Right lobe of liver (tissue), 6 donors: Measurements from ENCODE around the gene SPATA20. TPM values are rescaled to one million over a fixed set of nuclear protein-coding genes. Genes with fewer than 3 reads are reported as not detected.

Source experiments
- ATAC-seq, 4 donors: fragments of 200-7000 bp; cut with Tn5 transposase; one replicate each; pipeline ENCODE4 v1.9.1; 2020; ENCODE audit warnings: mild to moderate bottlenecking in 4 of 4, moderate library complexity in 4 of 4
- DNase-seq, 3 donors: peaks; one replicate each; pipeline ENCODE4 v3.0.0-alpha.2; 2020
- H3K27ac ChIP-seq, 3 donors: fragments of 200-600 bp; one replicate each; pipeline ENCODE4 v1.8.0; 2022
- H3K27me3 ChIP-seq, 2 donors: fragments of 200-600 bp; one replicate each; pipeline ENCODE4 v1.8.0; 2022
- H3K36me3 ChIP-seq, 4 donors: fragments of 200-600 bp; sonication (generic) in 1 of 4; one replicate each; pipeline versions ENCODE4 v1.5.1 to v1.8.0; 2017 to 2022; ENCODE audit warnings: control low read depth in 1 of 4
- H3K4me1 ChIP-seq, 4 donors: fragments of 200-600 bp; sonication (generic) in 1 of 4; one replicate each; pipeline versions ENCODE4 v1.5.1 to v1.8.0; 2017 to 2022; ENCODE audit warnings: control low read depth in 1 of 4
- H3K4me3 ChIP-seq, 3 donors: fragments of 200-600 bp; one replicate each; pipeline ENCODE4 v1.8.0; 2022
- H3K9me3 ChIP-seq, 4 donors: fragments of 200-600 bp; sonication (generic) in 1 of 4; one replicate each; pipeline versions ENCODE4 v1.5.1 to v1.8.0; 2017 to 2022; ENCODE audit warnings: control low read depth in 1 of 4
- POLR2A ChIP-seq: fragments of 450-650 bp; IDR thresholded peaks from one replicate; pipeline ENCODE4 v1.6.1; 2017; ENCODE audit warnings: antibody characterized with exemption, mild to moderate bottlenecking
- WGBS: methylation state at CpG from one replicate; pipeline ENCODE4 v1.1.6; 2018; ENCODE audit warnings: low coverage, low lambda C conversion rate; ENCODE audit not compliant: insufficient coverage; ENCODE audit errors: missing lambda C conversion rate; 5-methylcytosine and 5-hydroxymethylcytosine counted together
- intact Hi-C, 2 donors: fragments of 100-400 bp; cut with DNase I; formaldehyde crosslinking; loops; one replicate each; pipeline versions ENCODE4 v1.11.2 to v1.14.1; 2022
- total RNA-seq, 6 experiments: library from RNA; depleted of rRNA in 2 of 6; stranded (reverse); fragments of >200 nt in 2 of 6; fragmentation: NEBNext Ultra II Directional in 3 of 6; extraction: Animal tissue kit (Norgen Biotek cat#: 25700) in 3 of 6; gene quantifications; one replicate each; pipeline versions ENCODE4 v1.1.0 to v1.2.4, GENCODE V29; 2016 to 2023
- TF ChIP-seq, protein P1 (sequence below), 4 donors: fragments of 200-600 bp in 3 of 4; fragments of 450-650 bp in 1 of 4; IDR thresholded peaks; one replicate each; pipeline versions ENCODE4 v1.5.1 to v1.8.0; 2016 to 2022; ENCODE audit warnings: antibody characterized with exemption in 4 of 4, mild to moderate bottlenecking in 2 of 4
- donor health status: DM: no; HTN: yes; CAD: no.
- donor health status: DM: no; HTN: no; CAD: no.
- donor health status: DM: no; HTN: no; CAD: no.
- donor health status: DM: no; HTN: yes; CAD: no.
- donor health status: DM: no; HTN: yes; CAD: no.

The SPATA20 gene
- total RNA-seq, 6 experiments from 2014 or later, result 29.6 to 203 (median 34.2) TPM

DNA sequence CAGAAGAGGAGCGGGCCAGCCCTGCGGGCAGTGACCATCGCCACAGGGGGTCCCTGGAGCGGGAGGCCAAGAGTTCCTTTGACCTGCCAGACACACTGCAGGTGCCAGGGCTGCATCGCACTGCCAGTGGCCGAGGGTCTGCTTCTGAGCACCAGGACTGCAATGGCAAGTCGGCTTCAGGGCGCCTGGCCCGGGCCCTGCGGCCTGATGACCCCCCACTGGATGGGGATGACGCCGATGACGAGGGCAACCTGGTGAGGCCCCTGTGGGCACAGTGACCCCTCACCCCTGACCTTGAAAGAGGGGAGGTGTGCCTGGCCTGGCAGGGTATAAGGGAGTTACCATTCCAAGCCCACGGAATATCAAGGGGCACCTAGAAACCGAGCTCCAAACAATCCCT lies 52.6 kb downstream of the SPATA20 start:
- intact Hi-C loops, result no loop called here
- no peaks in the 10 kb centered on the region for H3K36me3 ChIP-seq
- no CpG with 5 or more reads among the region's 15 CpGs for WGBS

DNA sequence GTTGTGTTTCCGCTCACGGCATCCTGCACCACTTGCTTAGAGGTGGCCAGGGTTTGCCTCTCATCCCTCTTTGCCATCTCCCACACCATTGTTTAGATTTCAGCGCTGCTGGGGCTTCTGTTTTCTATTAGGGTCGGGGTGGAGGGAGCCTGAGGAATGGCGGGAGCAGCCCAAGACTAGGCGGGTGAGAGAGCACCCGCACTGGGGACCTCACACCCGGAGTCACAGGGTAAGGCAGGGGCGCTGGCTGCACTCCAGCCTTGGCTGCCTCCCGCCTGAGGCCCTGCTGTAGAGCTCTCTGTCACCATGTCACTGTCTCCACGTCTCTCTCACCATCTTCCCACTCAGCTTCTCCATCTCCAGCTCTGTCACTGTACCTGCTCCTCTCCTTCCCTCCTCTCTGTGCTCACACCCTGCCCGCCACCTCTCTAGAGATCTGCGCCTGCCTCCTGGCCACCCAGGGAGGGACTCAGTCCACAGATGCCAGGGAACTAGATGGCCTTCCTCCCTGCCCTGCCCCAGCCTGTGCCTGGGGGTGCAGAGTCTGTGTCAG lies 54.9 kb downstream of the SPATA20 start:
- no peak overlapping the region for H3K27ac ChIP-seq
- DNase-seq, result no peak
- no peaks in the 10 kb centered on the region for H3K36me3 ChIP-seq
- TF ChIP-seq, protein P1, sequence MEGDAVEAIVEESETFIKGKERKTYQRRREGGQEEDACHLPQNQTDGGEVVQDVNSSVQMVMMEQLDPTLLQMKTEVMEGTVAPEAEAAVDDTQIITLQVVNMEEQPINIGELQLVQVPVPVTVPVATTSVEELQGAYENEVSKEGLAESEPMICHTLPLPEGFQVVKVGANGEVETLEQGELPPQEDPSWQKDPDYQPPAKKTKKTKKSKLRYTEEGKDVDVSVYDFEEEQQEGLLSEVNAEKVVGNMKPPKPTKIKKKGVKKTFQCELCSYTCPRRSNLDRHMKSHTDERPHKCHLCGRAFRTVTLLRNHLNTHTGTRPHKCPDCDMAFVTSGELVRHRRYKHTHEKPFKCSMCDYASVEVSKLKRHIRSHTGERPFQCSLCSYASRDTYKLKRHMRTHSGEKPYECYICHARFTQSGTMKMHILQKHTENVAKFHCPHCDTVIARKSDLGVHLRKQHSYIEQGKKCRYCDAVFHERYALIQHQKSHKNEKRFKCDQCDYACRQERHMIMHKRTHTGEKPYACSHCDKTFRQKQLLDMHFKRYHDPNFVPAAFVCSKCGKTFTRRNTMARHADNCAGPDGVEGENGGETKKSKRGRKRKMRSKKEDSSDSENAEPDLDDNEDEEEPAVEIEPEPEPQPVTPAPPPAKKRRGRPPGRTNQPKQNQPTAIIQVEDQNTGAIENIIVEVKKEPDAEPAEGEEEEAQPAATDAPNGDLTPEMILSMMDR (IDR thresholded peaks at IDR 0.05), result no peak
- TF ChIP-seq POLR2A, result no peak
- no peaks in the 10 kb centered on the region for H3K9me3 ChIP-seq
- WGBS, result 66% methylated on average over 10 of the region's 13 CpGs
- H3K4me3 ChIP-seq, result no peak overlapping the region
- no peak for ATAC-seq
- no peaks in the 10 kb centered on the region for H3K27me3 ChIP-seq
- no peaks in the 10 kb centered on the region for H3K4me1 ChIP-seq
- intact Hi-C loops, result no loop called here

More for the DNA sequence above, 52.6 kb downstream of the SPATA20 start:
- Histone ChIP-seq H3K4me3 (no peak overlapping the region), H3K4me1 (no peaks in the 10 kb centered on the region), H3K27me3 (no peaks in the 10 kb centered on the region), H3K9me3 (no peaks in the 10 kb centered on the region), H3K27ac (no peak overlapping the region)
- DNase-seq (no peak), ATAC-seq (no peak)
- TF ChIP-seq, protein P1 (IDR thresholded peaks at IDR 0.05), result no peak
- TF ChIP-seq POLR2A, result no peak

DNA sequence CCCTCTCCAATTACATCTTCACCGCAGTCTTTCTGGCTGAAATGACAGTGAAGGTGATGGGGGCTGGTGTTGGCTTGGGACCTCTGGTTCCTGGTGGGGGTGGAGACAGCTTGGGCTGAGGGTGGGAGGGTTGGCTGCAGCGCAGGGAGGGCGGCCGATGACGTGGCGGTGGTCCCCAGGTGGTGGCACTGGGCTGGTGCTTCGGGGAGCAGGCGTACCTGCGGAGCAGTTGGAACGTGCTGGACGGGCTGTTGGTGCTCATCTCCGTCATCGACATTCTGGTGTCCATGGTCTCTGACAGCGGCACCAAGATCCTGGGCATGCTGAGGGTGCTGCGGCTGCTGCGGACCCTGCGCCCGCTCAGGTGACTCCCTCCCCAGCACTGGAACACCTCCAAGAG lies 55.9 kb downstream of the SPATA20 start:
- Histone ChIP-seq H3K4me1 (no peaks in the 10 kb centered on the region), H3K36me3 (no peaks in the 10 kb centered on the region), H3K27me3 (no peaks in the 10 kb centered on the region), H3K27ac (no peak overlapping the region), H3K9me3 (no peaks in the 10 kb centered on the region), H3K4me3 (no peak overlapping the region)
- no peak for TF ChIP-seq POLR2A
- TF ChIP-seq, protein P1 (IDR thresholded peaks at IDR 0.05), result no peak
- ATAC-seq, result no peak
- 44% methylated on average over 4 of the region's 18 CpGs for WGBS
- no peak for DNase-seq
- intact Hi-C loops, result no loop called here

DNA sequence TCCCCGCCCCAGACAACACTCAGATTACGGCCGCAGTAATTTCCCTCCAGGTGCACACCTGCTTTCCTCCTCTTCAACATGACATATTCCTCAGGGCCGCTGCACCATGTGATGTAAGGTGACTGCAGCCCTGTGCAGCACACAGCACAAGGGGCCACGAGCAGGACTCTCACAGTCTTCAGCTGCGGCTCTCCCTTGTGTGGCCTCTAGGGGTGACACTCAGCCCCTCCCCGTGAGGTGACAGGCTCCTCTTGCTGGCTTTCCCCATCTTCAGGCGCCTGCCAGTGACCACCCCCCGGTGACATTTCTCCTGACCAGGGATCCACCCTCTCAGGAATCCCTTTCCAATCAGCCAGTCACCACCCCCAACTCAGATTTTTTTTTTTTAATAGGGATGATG lies 56.4 kb downstream of the SPATA20 start:
- DNase-seq, result no peak
- TF ChIP-seq POLR2A, result no peak
- TF ChIP-seq, protein P1 (IDR thresholded peaks at IDR 0.05), result no peak
- ATAC-seq, result no peak

DNA sequence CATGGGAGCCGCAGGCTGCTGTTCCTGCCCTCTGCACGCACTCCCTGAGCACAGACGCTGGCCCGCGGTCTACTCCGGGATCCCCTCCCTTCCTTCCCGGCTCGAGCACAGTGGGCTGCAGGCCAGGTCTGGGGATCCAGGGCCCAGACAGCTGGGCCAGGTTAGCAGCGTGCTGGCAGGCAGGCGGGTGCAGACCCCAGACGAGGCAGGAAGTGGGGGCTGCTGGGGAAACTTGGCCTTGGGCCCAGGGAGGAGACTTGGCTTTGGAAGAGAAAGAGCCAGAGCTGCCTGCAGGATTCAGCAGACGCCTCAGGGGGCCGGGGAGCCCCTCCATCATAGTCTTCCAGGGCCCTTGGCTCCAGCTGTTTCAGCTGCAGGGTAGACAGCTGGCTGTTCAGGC lies 57.5 kb downstream of the SPATA20 start:
- ATAC-seq (peak; percentile 40 to 67 (median 54)), DNase-seq (peak in 1 of 3 donors; percentile 55)
- TF ChIP-seq, protein P1 (IDR thresholded peaks at IDR 0.05), result no peak
- TF ChIP-seq POLR2A, result no peak
- Histone ChIP-seq H3K9me3 (no peaks in the 10 kb centered on the region), H3K4me1 (no peaks in the 10 kb centered on the region), H3K27me3 (no peaks in the 10 kb centered on the region), H3K36me3 (no peaks in the 10 kb centered on the region), H3K27ac (no peak overlapping the region), H3K4me3 (no peak overlapping the region)
- intact Hi-C loops, result no loop called here
- WGBS, result 4% methylated on average over 3 of the region's 13 CpGs

More for the DNA sequence above, 56.4 kb downstream of the SPATA20 start:
- no peak overlapping the region for H3K27ac ChIP-seq
- no peak overlapping the region for H3K4me3 ChIP-seq
- H3K36me3 ChIP-seq, result no peaks in the 10 kb centered on the region
- H3K4me1 ChIP-seq, result no peaks in the 10 kb centered on the region
- intact Hi-C loops, result no loop called here
- WGBS, result 55% methylated on average over 7 of the region's 9 CpGs
- H3K27me3 ChIP-seq, result no peaks in the 10 kb centered on the region
- H3K9me3 ChIP-seq, result no peaks in the 10 kb centered on the region
